Kidney epithelial cell (primary cell): ENCODE data around the gene ACTN1. TPM values are rescaled to one million over a fixed set of nuclear protein-coding genes. Genes with fewer than 3 reads are reported as not detected.

ENCODE experiments used
- DNase-seq: peaks from one replicate; pipeline ENCODE4 v3.0.0-alpha.2; 2010; ENCODE audit warnings: low read depth
- H3K27me3 ChIP-seq: 2 replicates; pipeline ENCODE4 v1.6.0; 2011; ENCODE audit warnings: low read length; ENCODE audit not compliant: control insufficient read depth, insufficient read depth
- H3K36me3 ChIP-seq: 2 replicates; pipeline ENCODE4 v1.5.1; 2011; ENCODE audit warnings: low read length; ENCODE audit not compliant: control insufficient read depth, insufficient read depth
- H3K4me3 ChIP-seq: 2 replicates; pipeline ENCODE4 v1.5.1; 2011; ENCODE audit warnings: low read depth, mild to moderate bottlenecking, control low read depth, low read length
- total RNA-seq: library from RNA; depleted of rRNA; stranded (reverse); fragments of >200 nt; gene quantifications from 2 replicates; pipeline ENCODE4 v1.2.3, GENCODE V29; 2015
- TF ChIP-seq, protein P1 (sequence below): IDR thresholded peaks from 2 replicates; pipeline ENCODE4 v1.5.1; 2011; ENCODE audit warnings: mild to moderate bottlenecking, moderate library complexity, low read length, control low read depth, inconsistent platforms; ENCODE audit not compliant: insufficient read depth, poor library complexity, severe bottlenecking

Gene ACTN1
- total RNA-seq, 1 donor from 2014 or later = 627 TPM

DNA sequence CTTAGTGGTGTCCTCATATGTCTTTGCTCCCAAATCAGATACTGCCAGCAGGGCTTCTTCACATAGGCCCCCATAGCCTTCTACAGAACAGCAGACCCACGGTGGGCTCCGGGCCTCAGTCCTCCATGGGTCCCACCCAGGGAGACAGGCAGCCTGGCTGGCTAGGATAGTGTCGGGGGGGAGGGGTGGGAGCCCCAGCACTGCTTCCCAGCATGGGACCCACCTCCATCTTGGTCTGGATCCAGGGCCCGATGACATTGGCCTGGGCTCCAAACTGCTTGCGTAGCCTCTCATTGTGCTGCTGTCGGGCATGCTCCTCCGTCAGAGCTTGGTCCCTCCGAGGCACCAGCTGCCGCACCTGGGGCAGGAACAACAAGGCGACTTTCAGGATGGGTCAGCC lies 96.9 kb downstream of the ACTN1 start:
- DNase-seq = no peak
- H3K36me3 ChIP-seq = peaks cover 10% of the 10 kb centered on the region
- no peak overlapping the region for H3K4me3 ChIP-seq
- H3K27me3 ChIP-seq = no peaks in the 10 kb centered on the region
- TF ChIP-seq, protein P1, sequence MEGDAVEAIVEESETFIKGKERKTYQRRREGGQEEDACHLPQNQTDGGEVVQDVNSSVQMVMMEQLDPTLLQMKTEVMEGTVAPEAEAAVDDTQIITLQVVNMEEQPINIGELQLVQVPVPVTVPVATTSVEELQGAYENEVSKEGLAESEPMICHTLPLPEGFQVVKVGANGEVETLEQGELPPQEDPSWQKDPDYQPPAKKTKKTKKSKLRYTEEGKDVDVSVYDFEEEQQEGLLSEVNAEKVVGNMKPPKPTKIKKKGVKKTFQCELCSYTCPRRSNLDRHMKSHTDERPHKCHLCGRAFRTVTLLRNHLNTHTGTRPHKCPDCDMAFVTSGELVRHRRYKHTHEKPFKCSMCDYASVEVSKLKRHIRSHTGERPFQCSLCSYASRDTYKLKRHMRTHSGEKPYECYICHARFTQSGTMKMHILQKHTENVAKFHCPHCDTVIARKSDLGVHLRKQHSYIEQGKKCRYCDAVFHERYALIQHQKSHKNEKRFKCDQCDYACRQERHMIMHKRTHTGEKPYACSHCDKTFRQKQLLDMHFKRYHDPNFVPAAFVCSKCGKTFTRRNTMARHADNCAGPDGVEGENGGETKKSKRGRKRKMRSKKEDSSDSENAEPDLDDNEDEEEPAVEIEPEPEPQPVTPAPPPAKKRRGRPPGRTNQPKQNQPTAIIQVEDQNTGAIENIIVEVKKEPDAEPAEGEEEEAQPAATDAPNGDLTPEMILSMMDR = no peak

DNA sequence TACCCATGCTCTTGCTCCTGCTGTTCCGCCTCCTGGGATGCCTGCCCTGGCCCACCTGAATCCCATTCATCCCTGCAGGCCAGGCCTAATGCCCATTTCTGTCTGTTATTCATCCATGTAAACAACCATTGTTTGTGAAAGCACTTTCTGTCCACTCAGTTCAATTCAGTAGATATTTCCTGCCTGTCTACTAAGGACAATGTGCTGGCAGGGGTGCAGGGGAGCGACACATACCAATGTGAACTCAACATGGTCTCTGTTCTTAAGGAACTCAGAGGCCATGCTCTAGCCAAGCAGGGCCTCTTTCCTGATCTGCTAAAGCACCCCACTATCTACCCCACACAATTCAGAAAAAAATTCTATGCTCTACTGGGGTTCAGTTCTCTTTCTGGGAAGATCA lies 97.7 kb downstream of the ACTN1 start:
- Histone ChIP-seq H3K27me3 (no peaks in the 10 kb centered on the region), H3K36me3 (peaks cover 11% of the 10 kb centered on the region), H3K4me3 (no peak overlapping the region)
- no peak for DNase-seq
- TF ChIP-seq, protein P1 = no peak

DNA sequence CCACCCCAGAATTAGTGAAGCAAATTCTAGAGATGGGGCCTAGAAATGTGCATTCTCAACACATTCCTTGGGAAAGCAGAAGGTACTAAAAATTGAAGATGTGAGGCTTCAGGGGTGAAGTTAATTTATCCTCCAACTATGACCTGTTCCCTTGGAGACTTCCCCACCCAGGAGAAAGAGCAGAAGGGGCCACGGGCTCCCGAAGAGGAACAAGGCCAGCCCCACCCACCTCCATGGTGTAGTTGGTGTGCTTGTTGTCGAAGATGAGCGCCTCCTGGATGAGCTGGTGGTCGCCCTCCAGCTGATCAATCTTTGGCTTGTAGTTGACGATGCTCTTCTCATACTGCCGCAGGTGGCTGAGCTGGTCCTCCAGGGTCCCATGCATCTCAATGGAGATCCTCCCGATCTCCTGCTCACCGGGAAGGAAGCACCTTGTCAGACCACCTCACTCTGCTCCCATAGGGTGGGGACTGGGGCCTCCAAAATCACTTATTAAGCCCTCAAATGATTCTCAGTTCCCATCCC lies 98.5 kb downstream of the ACTN1 start:
- peaks cover 11% of the 10 kb centered on the region for H3K36me3 ChIP-seq
- no peak overlapping the region for H3K4me3 ChIP-seq
- H3K27me3 ChIP-seq = no peaks in the 10 kb centered on the region
- no peak for DNase-seq
- TF ChIP-seq, protein P1 = no peak

DNA sequence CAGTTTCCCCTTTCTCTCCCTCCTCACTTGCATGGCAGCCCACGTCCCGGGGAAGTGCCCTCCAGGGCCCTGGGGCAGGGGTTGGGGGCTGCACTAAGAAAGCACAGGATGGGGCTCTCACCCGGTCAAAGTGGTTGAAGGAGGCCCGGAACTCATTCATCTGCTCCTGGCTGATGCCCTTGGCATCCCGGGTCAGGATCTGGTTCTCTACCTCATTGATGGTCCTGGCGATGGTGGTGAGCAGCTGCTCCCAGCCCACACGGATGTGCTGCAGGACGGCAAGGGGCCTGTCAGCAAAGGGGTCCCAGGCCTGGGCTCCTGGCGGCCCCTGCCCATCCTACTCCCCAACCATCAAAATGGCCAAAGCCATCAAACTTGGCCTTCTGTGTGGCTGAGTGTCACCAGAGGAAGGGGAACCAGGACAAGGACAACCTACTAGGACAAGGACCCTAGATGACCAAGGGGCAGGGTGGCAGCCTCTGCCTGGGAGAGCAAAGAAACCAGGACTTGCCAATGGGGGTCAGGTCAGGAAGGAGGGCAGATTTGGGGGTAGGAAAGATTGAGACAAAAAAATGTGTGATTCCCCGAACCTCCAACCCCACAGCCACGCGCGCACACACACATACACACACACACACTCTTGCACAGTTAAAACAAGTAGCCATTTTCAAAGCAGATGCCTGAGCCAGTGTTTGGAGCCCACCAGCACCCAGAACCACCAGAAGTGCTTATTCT lies 99.1 kb downstream of the ACTN1 start:
- Histone ChIP-seq H3K27me3 (no peaks in the 10 kb centered on the region), H3K36me3 (peaks cover 13% of the 10 kb centered on the region), H3K4me3 (no peak overlapping the region)
- TF ChIP-seq, protein P1 = no peak
- no peak for DNase-seq

DNA sequence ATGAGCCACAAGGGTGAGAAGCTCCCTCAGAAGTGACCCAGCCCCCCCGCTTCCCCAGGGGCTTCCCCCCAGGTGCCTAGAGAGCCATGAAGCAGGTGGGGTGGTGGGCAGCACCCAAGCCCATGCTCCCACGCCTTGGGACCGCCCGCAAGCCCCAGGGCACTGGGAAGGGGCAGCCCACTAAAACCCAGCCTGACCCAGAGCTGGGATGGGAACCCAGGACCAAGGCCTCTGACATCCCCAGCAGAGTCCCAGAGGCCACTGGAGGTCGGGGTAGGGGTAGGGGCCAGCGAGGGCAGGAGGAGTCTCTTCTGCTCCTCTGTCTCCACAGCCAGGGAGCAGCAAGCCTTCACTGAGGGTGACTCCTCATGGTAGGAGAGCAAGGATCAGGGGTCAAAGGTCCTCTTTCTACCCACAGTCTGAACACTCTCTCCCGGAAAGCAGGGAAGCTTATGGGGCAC lies 99.8 kb downstream of the ACTN1 start:
- no peak for DNase-seq
- Histone ChIP-seq H3K4me3 (no peak overlapping the region), H3K27me3 (no peaks in the 10 kb centered on the region), H3K36me3 (peaks cover 12% of the 10 kb centered on the region)
- TF ChIP-seq, protein P1 = no peak
